GM18873 (cell line): ENCODE measurements around the gene KLHL17.
"Not testable (repeated sequence)": the region's sequence is repeated elsewhere in the genome, so short reads cannot be mapped to it uniquely, and the experiment has no call there.

Source experiments
- ATAC-seq: cut with Tn5 transposase; IDR thresholded peaks from one replicate; pipeline ENCODE4 v1.9.1; 2021; ENCODE audit warnings: mild to moderate bottlenecking, moderate library complexity, moderate number of reproducible peaks; ENCODE audit not compliant: unreplicated experiment, low FRiP score

The KLHL17 gene

DNA sequence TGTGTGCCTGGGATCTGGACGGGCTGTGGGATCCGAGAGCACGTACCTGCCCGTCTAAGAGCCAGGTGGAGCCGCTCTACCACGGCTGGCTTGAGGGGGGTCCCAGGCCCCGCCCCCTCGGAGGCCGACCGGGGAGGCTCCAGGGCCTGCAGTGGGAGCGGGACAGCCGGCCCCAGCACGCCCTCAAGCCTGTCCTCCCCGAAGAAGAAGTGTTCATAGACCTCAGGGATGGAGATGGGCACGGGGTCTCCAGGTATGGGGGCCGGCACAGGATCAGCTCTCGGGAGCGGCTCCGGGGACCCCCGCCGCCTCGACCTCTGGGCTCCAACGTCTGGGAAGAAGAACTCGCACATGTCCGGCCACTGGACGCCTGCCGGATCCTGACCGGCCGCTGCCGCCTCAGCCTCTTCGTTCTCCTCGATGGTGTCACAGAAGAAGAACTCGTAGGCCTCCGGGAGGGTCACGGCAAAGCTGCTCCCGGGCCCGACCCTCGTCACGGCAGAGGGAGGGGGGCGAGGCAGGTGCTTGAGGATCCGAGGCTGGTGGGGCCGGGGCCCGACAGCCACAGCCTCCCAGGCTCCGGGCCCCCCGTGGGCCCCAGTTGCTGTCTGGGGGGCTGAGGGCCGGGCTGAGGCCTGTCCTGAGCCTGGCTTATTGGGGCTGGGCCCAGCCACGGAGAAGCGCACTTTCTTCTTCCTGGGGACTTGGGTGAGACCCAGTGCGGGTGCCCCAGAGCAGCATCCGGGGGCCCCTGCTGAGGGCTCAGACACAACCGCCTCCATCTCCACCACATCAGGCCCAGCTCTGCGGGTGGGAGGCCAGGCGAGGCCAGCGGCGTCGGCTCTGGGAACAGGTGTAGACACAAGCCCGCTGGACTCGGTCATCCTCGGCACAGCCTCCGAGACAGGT is 18.7 kb downstream of the KLHL17 start:
- no peak for ATAC-seq

DNA sequence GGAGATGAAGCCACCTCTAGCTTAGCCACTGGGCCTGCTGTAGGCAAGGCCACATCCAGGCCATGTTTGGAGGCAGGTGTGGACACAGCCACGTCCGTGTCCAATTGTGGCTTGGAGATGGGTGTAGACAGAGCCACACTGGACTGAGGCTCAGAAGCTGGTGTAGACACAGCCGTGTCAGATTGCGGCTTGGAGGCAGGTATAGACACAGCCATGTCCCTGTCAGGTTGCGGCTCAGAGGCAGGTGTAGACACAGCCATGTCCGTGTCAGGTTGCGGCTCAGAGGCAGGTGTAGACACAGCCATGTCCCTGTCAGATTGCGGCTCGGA is 19.3 kb downstream of the KLHL17 start:
- no peak for ATAC-seq

DNA sequence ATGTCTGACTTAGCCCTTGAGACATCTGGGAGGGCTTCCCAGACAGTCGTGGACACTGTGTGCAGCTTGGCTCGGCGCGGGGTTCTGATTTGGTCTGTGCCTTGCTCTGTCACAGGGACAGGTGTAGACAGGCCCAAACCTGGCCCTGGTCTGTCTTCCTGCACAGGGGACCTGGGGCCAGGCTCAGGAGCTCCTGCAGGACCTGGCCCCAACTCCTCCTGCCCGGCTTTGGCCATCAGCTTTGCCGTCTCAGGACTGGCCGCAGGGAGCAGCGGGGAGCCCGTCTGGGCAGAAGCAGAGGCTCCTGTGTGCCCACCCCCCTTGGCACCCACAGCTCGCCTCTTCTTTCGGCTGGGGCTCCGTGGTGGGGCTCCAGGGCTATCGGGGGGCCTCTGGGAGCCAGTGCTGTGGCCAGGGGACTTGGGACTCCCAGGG is 19.8 kb downstream of the KLHL17 start:
- ATAC-seq = no peak

DNA sequence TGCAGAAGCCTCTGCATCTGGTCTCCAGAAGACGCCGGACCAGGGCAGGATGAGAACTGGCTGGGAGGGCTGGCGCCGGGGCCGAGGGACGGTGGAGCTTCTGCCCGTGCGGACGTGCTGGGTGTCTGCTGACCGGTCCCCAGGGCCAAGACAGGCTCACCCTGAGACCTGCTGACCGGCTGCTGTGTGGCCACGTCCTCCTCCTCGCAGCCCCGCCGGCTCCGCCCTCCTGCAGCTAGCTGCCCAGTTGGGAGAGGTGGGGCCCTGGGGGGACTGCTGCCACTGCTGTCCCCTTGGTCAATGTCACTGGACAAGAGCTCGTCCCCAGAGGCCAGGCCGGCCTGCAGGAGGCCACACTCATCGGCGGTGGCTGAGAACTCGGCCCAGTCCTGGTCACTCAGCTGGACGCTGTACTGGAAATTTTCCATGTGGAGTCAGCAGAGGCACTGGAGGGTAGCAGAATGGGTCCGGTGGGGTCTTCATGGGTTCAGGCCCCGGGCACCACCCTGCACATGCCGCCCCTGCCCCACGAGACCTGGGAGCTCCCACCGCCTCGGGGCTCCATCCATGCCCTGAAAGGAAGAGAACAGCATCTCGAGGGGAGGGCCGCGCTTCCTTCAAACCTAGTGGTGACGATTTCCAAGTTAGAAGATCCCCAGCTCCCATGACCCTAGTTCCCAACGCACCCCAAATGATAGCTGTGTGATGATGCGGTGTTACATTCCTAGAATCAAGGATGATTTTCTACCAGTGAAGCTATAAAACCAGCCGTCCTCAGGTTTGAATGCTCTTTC is 20.4 kb downstream of the KLHL17 start:
- ATAC-seq = no peak

DNA sequence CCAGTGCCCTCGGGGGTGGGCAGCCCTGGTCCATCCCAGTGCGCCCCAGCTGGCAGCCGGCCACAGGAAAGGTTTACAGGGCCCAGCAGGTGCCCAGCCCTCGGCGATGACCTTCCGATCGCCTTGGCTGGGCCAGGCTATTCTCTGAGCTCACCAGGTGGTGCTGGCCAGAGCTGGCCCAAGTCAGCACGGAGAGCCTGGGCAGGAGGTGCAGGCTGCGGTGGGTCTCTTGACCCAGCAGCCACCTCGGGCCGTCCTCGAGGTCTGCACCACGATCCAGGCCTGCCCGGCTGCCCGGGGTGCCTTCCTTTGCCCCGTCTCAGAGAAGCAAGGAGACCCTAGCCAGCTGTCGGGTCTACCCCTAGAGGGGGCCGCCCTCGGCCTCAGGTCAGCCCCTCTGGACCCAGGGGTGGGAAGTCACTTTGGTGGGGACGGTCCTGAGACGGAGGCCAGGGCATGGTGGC is 21.1 kb downstream of the KLHL17 start:
- no peak for ATAC-seq

DNA sequence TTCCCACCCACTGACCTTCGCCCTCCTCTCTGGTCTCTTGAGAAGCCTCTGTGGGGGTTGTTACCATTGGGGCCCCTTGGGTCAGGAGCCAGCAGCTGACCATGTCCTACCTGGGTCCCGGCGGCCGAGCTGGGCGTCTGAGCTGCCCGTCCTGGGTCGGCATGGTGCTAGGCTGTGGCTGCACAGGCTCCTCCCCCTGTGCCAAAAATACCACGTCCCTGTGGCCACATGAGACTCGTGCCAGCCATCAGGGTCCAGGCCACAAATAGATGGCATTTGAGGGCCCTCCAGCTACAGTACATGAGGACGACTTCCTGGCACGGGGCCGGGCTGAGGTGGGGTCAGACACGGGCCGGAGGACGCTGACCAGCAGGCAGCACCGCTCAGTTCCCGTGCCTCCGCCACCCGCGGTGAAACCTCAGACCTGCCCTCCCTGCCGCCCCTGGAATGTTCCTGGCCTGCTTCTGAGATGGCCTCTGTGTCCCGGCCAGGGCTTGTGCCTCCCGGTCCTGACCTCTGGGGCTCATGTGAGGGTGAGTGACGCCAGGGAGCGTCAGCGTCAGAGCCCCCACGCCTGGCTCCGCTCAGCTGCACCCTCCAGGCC is 21.7 kb downstream of the KLHL17 start, which contains the start of gene PERM1:
Gene PERM1, minus strand, starts transcription at position 139 of the 604 bp plus-strand sequence. CDS start 1,064 bp downstream, outside the sequence.
- ATAC-seq = no peak

DNA sequence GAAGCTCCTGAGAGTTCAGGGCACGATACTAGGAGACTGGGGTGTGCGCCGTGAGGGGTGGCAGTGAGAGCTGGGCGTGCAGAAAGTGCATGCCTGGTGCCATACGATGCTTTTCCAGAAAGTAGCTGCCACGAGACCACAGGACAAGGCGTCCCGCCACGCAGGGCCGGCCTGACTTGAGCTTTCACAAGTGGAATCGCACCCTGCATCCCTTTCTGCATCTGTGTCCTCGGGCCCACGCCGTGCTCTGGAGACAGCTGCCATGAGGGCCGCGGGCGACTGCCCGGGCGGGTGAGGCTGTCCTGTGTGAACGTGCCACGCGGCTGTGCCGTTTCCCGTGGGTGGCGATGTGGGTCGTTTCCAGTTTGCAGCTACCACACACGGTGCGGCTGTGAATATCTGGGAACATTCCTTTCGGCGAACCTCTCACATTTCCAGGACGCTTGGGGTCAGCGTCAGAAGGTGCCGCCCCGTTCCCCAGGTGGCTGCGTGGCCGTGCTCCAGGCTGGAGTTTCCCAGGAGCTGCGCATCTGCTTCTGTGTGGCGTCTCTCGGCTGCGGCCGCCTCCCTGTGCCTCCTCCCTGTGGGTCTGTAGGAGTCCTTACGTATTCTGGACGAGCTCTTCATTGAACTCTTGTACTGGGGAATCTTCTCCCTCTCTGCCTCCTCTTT is 22.5 kb downstream of the KLHL17 start:
- ATAC-seq = no peak

DNA sequence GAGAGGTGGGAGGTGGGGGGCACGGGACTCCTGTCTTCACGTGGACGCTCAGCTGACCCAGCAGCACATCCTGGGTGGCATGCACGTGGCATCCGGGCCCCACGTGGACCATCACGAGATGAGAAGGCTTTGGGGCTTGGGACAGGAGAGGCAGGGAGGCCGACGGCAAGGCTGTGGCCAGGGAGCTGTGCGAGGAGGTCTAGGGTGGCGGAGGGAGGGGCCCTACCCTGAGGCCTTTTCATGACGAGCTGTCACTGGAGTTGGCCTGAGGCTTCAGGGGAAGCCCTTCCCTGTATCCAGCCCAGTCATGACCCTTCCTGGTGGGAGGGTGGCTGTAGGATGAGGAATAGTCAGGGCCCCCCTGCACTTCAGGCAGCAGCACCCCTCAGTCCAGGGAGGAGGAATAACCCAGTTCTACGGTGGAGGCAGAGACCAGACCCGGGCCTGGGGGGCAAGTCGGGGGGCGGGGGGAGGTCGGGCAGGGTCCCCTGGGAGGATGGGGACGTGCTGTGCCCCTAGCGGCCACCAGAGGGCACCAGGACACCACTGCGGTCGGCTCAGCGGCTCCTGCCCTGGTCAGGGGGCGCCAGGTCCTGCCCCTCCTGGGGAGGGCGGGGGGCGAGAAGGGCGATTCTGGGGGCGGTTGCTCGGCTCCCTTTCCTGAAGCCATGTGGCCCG is 23.6 kb downstream of the KLHL17 start:
- ATAC-seq = no peak

DNA sequence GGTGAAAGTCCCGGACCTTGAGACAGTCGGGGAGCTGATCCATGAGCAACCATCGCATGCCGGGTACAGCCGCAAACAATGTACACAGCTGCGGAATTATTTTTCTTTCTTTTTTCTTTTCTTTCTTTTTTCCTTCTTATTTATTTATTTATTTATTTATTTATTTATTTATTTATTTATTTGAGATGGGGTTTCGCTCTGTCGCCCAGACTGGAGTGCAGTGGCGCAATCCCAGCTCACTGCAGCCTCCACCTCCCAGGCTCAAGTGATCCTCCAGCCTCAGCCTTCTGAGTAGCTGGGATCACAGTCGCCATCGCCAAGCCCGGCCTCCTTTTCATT is 24.1 kb downstream of the KLHL17 start:
- ATAC-seq = no peak

DNA sequence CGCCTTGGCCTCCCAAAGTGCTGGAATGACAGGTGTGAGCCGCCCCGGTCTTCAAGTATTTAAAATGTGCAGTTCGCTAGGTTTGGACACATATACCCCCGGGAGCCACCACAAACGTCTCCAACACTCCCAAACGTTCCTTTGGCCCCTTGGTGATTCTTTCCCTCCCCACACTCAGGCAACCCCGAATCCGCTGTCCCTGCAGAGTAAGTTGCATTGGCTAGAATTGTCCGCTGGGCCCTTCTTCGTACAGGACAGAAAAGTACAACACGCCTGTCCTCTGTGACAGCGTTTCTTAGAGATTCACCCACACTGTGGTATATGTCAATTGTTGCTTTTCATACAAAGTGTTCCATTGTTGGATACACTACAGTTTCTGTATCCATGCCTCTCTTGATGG is 24.7 kb downstream of the KLHL17 start:
- ATAC-seq = no peak

DNA sequence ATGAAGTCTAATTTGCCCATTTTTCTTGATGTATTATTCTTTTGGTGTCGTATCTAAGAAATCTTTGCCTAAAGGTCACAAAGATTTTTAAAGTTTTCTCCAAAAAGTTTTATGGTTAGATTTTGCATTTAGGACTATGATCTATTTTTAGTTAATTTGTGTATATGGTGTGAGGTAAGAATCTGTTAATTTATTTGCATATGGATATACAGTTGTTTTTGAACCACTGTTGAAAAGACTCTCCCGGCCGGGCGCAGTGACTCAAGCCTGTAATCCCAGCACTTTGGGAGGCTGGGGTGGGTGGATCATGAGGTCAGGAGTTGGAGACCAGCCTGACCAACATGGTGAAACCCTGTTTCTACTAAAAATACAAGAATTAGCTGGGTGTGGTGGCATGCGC is 27.7 kb downstream of the KLHL17 start:
- not testable (repeated sequence) for ATAC-seq

DNA sequence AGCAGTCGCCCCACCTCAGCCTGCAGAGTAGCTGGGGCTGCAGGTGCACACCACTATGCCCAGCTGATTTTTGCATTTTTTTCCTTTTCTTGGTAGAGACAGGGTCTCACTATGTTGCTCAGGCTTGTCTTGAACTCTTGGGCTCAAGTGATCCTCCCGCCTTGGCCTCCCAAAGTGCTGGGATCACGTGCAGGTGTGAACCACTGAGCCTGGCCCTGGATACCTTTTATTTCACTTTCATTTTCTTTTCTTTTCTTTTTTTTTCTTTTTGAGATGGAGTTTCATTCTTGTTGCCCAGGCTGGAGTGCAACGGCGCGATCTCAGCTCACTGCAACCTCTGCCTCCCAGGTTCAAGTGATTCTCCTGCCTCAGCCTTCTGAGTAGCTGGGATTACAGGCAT is 30.9 kb downstream of the KLHL17 start:
- ATAC-seq = not testable (repeated sequence)

DNA sequence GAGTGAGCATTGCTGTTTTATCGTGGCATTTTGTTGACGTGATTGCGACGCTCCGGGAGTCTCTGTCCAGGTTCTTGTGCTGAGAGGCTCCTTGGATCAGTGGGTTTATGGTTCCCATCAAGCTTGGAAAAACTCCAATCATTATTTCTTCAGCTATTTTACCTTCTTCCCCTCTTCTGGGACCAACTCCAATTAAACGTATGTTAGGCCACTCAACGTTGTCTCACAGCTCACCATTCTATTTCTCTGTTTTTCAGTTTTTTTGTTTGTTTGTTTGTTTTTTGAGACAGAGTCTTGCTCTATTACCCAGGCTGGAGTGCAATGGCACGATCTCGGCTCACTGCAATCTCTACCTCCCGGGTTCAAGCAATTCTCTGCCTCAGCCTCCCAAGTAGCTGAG is 31.5 kb downstream of the KLHL17 start:
- no peak for ATAC-seq

DNA sequence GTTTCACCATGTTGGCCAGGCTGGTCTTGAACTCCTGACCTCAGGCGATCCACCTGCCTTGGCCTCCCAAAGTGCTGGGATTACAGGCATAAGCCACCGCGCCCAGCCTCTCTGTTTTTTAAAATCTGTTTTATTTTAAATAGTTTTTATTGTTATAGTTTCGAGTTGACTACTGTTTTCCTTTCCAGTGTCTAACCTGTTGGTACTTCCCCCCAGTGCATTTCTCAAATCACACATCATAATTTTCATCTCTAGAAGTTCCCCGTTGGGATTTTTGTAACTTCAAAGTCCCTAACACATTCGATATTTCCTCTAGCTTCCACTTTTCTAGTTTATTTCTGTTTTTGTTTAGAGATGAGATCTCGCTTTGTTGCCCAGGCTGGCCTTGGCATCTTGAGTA is 32.0 kb downstream of the KLHL17 start:
- no peak for ATAC-seq

DNA sequence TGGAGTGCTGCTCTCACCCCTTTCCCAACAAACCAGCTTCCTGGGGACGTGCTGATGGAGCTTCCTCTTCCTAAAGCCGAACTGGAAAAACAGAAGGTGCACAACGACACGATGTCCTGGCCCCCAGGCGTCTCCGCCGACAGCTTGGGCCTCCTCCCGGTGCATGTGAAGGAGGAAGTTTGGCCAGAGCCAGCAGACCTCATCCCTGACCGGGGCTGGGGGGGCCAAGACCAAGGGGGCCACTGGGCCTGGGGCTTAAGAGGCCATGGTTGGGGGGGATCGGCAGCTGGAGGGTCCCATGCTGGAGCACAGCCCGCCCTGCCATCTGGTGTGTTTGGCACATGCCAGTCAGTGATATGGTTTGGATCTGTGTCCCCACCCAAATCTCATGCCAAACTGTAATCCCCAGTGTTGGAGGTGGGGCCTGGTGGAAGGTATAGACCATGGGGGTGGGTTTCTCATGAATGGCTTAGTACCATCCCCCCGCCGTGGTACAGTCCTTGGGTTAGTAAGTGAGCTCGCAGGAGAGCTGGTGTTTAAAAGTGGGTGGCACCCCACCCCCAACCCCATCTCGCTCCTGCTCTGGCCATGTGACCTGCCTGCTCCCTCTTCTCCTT is 33.1 kb downstream of the KLHL17 start:
- no peak for ATAC-seq

DNA sequence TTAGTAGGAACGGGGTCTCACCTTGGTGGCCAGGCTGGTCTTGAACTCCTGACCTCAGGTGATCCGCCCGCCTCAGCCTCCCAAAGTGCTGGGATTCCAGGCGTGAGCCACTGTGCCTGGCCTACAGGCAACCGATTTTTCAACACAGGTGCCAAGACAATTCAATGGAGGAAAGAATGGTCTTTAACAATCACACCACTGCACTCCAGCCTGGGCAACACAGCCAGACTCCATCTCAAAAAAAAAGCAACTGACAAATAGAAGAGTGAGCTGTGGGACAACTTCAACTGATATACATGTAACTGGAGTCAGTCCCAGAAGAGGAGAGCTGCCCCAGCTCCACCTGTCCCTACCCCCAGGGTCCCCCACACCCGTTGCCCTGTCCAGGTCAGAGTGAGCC is 34.2 kb downstream of the KLHL17 start:
- not testable (repeated sequence) for ATAC-seq

DNA sequence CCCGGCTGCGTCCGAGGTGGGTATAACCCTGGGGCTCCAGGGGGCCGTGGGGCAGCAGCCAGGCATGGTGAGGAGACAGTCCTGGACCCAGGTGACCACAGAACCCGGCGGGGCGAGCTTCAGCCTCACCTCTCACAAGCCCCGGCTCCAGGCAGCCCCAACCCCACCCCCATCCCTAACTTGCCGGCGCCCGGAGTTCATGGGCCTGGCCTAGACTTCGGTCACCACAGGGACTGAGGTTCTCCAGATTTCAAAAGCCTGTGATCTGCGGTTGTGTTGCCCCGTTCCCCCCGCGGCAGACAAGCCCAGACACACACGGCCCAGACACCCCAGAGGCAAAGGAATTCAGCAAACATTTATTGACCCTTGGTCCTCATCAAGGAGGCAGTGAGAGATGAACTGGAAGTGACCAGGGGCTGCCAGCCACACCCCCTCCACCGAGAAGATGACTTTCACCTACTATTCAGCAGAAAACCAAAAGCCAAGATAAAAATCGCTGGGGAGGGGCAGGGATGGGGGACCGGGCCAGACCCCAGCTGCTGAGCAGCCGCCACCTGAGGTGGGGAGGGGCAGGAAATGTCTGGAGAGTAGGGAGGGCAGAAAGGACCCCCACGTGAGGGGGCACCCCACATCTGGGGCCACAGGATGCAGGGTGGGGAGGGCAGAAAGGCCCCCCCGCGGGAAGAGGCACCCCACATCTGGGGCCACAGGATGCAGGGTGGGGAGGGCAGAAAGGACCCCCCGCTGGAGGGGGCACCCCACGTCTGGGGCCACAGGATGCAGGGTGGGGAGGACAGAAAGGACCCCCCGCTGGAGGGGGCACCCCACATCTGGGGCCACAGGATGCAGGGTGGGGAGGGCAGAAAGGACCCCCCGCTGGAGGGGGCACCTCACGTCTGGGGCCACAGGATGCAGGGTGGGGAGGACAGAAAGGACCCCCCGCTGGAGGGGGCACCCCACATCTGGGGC is 35.6 kb downstream of the KLHL17 start:
- ATAC-seq = no peak

DNA sequence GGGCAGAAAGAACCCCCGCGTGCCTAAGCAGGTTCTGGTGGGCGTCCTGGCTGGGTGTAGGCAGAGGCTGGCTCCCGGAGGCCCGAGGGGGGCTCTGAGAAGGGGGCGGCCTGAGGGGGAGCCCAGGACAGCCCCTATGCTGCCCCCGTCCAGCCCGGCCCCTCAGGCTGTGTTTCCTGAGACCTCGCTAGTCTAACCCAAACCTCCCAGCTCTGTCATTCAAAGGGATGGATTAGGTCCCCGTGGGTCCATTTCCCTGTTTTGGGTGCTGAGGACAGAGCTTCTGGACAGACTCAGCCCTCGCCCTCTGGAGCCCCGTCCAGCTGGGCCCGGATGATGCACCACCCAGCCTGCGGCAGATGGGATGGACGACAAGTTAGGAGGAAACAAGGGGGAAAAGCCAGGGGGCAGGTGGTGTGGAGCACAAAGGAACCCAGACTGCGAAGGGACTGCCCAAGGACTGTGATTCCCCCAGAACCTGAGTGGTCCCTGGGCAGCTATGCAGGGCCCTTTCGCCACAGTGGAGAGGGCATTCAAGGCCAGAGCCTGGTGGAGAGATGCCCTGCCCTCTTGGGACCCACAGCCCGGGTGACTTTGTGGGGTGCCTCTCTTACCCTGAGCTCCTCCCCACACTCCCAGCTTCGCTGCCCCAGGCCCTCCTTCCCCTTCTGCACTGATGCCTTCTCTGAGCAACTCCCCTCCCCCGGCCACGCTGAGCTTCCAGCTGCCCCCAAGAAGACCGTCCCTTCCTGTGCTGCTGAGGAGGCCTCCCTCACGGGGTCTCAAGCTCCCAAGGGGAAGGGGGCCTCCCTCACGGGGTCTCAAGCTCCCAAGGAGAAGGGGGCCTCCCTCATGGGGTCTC is 36.7 kb downstream of the KLHL17 start:
- ATAC-seq = no peak
